Bronchial epithelial cell (primary cell): ENCODE data around the gene NRXN3. TPM values are rescaled to one million over a fixed set of nuclear protein-coding genes. Genes with fewer than 3 reads are reported as not detected.

Experiments
- DNase-seq: peaks from one replicate; pipeline ENCODE4 v3.0.0-alpha.2; 2010; ENCODE audit warnings: low read depth
- FAIRE-seq: peaks from 2 replicates; lab custom pipeline; 2011; peaks lifted over from hg19 to GRCh38; lab: Jason Lieb, UNC
- H3K27me3 ChIP-seq: 2 replicates; pipeline ENCODE4 v1.5.1; 2011; ENCODE audit warnings: low read length; ENCODE audit not compliant: control insufficient read depth, insufficient read depth
- H3K36me3 ChIP-seq: 2 replicates; pipeline ENCODE4 v1.5.1; 2011; ENCODE audit warnings: low read length; ENCODE audit not compliant: control insufficient read depth, insufficient read depth
- H3K4me3 ChIP-seq: 2 replicates; pipeline ENCODE4 v1.5.1; 2011; ENCODE audit warnings: mild to moderate bottlenecking, low read depth, low read length, control low read depth
- total RNA-seq: library from RNA; depleted of rRNA; stranded (reverse); fragments of >200 nt; gene quantifications from 2 replicates; pipeline ENCODE4 v1.2.1, GENCODE V29; 2014
- TF ChIP-seq, protein P1 (sequence below): IDR thresholded peaks from 2 replicates; pipeline ENCODE4 v1.5.1; 2011; ENCODE audit warnings: mild to moderate bottlenecking, moderate library complexity, low read length, control low read depth, inconsistent platforms; ENCODE audit not compliant: insufficient read depth, severe bottlenecking

Gene NRXN3
- total RNA-seq, 1 donor from 2014 or later: under 0.01 TPM

DNA sequence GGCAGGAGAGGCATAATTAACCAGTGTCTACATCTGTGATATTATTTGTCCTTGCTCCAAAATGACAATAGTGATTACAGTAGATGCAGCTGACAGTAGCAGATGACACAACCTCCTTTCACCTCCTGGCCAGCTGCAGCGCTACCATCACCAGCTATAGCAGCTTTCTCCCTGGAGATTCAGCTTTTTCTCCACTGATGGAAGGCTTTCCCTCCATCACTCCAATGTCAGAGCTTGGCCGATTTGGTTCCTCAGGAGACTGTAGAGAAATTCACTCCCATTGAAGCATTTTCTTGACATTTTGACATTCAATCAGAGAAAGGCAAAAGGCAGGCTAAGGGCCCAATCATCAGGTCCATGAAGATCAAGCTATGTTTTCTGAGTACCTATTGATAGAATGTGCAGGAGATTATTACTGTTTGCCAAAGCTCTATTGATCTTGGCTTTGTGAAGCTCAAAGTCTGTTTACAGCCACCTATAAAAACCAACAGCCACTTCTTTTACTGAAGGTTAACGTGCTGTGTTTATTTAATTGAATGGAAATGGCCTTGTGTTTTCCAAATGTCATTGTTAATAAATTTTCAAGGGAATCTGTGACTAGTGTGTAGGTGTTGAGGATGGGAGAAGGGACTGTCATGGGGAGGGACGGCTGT is 1256.1 kb downstream of the NRXN3 start:
- no peak for FAIRE-seq
- TF ChIP-seq, protein P1, sequence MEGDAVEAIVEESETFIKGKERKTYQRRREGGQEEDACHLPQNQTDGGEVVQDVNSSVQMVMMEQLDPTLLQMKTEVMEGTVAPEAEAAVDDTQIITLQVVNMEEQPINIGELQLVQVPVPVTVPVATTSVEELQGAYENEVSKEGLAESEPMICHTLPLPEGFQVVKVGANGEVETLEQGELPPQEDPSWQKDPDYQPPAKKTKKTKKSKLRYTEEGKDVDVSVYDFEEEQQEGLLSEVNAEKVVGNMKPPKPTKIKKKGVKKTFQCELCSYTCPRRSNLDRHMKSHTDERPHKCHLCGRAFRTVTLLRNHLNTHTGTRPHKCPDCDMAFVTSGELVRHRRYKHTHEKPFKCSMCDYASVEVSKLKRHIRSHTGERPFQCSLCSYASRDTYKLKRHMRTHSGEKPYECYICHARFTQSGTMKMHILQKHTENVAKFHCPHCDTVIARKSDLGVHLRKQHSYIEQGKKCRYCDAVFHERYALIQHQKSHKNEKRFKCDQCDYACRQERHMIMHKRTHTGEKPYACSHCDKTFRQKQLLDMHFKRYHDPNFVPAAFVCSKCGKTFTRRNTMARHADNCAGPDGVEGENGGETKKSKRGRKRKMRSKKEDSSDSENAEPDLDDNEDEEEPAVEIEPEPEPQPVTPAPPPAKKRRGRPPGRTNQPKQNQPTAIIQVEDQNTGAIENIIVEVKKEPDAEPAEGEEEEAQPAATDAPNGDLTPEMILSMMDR: no peak
- no peak overlapping the region for H3K4me3 ChIP-seq

DNA sequence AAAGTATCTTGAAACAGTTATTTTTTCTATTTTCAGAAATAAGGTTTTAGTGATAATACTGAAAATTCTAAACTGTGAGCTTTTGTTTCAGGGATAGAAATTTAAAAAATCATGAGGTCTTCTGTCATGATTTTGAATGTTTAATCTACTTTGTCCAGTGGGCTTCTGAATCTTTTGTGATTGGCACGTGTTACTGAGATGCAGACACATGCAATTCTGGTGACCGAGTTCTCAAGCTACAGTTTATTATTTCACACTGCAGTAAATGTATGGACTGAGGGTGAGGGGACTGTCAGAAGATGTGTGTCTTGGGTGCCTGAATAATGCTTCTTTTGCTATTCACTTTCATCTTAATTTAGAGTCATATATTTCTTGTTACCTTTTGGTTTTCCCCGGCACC is 1262.5 kb downstream of the NRXN3 start:
- H3K36me3 ChIP-seq: no peaks in the 10 kb centered on the region
- DNase-seq (no peak), FAIRE-seq (no peak)
- TF ChIP-seq, protein P1: no peak
- no peak overlapping the region for H3K4me3 ChIP-seq
- H3K27me3 ChIP-seq: no peaks in the 10 kb centered on the region

More for the DNA sequence above, 1256.1 kb downstream of the NRXN3 start:
- H3K36me3 ChIP-seq: no peaks in the 10 kb centered on the region
- no peaks in the 10 kb centered on the region for H3K27me3 ChIP-seq
- DNase-seq: no peak

DNA sequence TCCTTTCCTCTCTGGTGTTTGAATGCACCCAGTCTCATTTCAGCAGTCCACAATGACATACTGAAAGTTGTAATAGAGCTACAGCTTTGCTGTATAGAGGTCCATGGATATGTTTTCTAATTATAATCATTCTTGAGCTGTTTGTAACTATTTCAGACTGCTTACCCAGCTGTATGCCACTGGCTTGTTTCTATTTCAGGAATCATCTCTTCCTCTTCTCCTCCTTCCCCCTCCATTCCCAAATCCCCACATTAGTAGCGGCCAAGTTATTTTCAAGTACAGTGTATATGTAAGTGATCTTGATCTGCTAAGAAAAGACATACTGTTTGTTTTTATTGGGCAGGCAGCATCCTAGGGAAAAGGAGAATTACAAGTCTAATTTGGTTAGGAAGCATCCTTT is 1266.2 kb downstream of the NRXN3 start:
- no peak for DNase-seq
- Histone ChIP-seq H3K27me3 (no peaks in the 10 kb centered on the region), H3K36me3 (no peaks in the 10 kb centered on the region), H3K4me3 (no peak overlapping the region)
- no peak for FAIRE-seq
- TF ChIP-seq, protein P1: no peak

DNA sequence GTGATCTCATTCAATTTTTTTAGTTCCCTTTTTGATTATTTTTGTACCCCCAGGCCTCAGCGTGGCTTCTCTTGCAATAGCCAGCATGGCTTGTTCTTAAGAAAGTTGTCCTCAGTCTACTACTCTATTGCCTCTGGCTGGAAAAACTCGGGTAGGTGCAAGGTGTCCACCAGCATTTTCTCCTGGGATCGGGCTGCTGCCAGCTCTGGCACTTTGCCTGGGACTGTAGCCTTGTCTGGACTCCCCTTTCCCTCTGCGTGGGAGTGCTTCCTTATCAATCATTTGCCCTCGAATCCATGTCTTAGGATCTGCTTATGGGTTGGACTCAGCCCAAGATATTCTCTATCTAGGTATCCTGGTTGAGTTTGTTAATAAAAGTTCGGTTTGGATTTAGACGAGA is 1267.8 kb downstream of the NRXN3 start:
- FAIRE-seq (no peak), DNase-seq (no peak)
- H3K27me3 ChIP-seq: no peaks in the 10 kb centered on the region
- no peak overlapping the region for H3K4me3 ChIP-seq
- TF ChIP-seq, protein P1: no peak
- H3K36me3 ChIP-seq: no peaks in the 10 kb centered on the region

DNA sequence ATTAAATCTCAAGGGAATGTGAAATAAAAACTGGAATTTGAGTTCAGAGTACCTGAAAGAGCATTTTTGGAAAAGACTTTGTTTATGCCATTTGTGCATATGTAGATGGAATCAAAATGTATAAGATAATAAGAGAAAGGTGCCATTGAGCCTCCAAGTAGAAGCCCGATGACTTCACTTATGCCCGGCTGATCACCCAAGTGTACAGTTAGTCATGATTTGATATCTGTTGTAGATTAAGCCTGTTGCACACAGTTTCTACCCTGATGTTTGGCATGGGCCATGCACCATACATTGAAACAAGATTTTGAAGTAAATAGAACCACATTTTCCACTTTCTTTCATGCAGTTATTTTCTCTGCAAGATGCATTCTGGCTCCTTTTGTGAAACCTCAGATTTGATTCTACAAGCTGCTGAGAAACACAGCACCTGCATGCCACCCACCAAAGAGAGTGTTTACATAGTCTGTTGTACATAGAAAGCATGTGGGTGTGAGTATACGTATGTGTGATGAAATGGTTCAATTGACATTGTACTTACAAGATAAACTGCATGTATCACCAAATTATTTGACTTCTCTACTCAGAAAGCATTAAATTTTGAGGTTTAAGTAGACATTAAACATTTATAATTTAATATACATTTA is 1268.6 kb downstream of the NRXN3 start:
- H3K27me3 ChIP-seq: no peaks in the 10 kb centered on the region
- FAIRE-seq (no peak), DNase-seq (no peak)
- TF ChIP-seq, protein P1: no peak
- no peak overlapping the region for H3K4me3 ChIP-seq
- no peaks in the 10 kb centered on the region for H3K36me3 ChIP-seq
